Right renal pelvis (tissue), 4 donors: ENCODE results near the gene SLC6A16. TPM values are rescaled to one million over a fixed set of nuclear protein-coding genes. Genes with fewer than 3 reads are reported as not detected.
A peak's percentile ranks its signal among the peaks of the same experiment; 100 is the strongest.
"Not testable (repeated sequence)": the region's sequence is repeated elsewhere in the genome, so short reads cannot be mapped to it uniquely, and the experiment has no call there.

Experiments used
- DNase-seq, 4 donors: peaks; one replicate each; pipeline ENCODE4 v3.0.0-alpha.2; 2013; ENCODE audit warnings: low read depth in 4 of 4, low spot score in 3 of 4, missing footprints in 1 of 4
- polyA plus RNA-seq, 4 donors: library from polyadenylated mRNA; unstranded; fragments of 120-200 nt; gene quantifications; one replicate each; pipeline ENCODE4 v1.2.1, GENCODE V29; 2013; ENCODE audit not compliant: insufficient read length in 4 of 4

Gene SLC6A16
- 1 to 10 TPM; 2.5 to 3.3 (median 2.8) TPM for polyA plus RNA-seq

- DNase-seq = no peak
Observed at GRCh38 chr19:49324801-49325576, at the start of gene SLC6A16. Gene SLC6A16, minus strand, starts transcription at chr19:49325191. Its CDS starts 13,844 bp downstream, at chr19:49311347.

- not testable (repeated sequence) for DNase-seq
Observed at GRCh38 chr19:49373174-49373573, 48.2 kb upstream of the SLC6A16 start.

DNA sequence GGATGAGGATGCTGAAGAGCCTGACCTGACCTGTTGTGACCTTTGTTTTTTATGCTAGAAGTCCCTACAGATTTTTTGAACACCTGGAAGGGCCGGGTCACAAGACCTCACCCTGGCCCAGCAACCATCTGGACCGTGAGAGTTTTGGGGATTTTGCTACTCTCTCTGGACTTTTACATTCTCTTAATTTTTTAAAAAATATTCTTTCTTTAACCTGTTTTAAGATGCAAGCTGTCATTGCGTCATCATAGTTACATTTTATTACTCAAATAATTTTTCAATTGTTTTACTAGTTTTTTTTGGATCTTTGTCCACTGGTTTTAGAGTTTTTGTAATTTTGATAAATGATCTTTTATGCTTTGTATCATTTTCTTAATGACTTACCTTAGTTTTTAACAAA is 46.2 kb upstream of the SLC6A16 start:
- DNase-seq = no peak

DNA sequence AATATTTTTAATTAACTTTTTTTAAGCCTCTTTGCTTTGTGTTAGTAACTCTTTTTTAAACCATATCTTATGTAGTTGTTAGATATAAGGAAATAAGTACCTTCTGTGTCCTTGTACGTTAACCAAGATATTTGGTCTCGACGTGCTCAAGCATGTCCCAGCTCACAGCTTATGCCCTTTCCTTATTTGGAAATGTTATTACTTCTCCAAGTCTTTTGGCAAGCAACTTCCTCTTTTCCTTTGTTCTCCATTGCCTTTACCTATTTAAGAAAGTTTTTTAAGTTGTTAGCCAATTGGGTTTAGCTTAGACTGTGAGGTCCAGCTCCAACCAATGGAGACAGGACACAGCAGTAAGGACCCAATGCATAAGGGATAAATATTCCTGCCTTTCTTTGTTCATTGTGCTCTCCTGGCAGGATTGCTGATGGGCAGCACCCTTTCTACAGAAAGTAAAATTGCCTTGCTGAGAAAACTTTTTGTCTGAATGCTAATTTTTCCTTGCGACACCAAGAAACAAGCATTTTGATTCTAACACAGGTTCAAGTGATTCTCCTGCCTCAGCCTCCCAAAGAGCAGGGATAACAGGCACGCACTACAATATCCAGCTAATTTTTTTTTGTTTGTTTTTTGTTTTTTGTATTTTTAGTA is 43.8 kb upstream of the SLC6A16 start:
- DNase-seq = no peak

- no peak for DNase-seq
Observed at GRCh38 chr19:49366110-49366509, 41.1 kb upstream of the SLC6A16 start.

GRCh38 chr19:49364083-49364737 is 39.2 kb upstream of the SLC6A16 start:
- no peak for DNase-seq

GRCh38 chr19:49363268-49364082 is 38.5 kb upstream of the SLC6A16 start, which contains the start of gene DKKL1:
Gene DKKL1, plus strand, starts transcription at chr19:49363877. Its CDS starts 122 bp downstream, at chr19:49363999.
- peak; percentile 95 to 97 (median 96) for DNase-seq

DNA sequence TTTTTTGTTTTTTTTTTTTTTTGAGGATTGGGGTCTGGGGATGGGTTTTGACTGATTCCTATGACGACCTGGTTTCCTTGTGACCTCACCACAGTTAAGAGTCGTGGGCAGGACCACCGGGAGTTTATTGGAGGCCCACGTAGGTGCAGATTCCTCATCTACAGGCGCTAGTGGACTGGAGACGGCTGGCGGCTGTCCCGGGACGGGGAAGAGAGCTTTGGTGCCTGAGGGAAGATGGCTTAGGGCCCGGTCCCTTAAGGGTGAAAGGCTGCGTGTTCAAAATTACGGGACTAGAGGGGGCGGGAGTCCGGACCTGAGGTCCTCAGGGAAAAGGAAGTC is 37.9 kb upstream of the SLC6A16 start:
- peak in 2 of 4 donors; percentile 33 to 52 for DNase-seq

- peak in 3 of 4 donors; percentile 60 to 65 (median 64) for DNase-seq
Observed at GRCh38 chr19:49362048-49362928, 37.3 kb upstream of the SLC6A16 start, which contains the start of gene TEAD2. Gene TEAD2, minus strand, starts transcription at chr19:49362416. Its CDS starts 2,341 bp downstream, at chr19:49360075.

- DNase-seq = peak; percentile 81 to 89 (median 86)
Observed at GRCh38 chr19:49361438-49362047, 36.6 kb upstream of the SLC6A16 start.

DNA sequence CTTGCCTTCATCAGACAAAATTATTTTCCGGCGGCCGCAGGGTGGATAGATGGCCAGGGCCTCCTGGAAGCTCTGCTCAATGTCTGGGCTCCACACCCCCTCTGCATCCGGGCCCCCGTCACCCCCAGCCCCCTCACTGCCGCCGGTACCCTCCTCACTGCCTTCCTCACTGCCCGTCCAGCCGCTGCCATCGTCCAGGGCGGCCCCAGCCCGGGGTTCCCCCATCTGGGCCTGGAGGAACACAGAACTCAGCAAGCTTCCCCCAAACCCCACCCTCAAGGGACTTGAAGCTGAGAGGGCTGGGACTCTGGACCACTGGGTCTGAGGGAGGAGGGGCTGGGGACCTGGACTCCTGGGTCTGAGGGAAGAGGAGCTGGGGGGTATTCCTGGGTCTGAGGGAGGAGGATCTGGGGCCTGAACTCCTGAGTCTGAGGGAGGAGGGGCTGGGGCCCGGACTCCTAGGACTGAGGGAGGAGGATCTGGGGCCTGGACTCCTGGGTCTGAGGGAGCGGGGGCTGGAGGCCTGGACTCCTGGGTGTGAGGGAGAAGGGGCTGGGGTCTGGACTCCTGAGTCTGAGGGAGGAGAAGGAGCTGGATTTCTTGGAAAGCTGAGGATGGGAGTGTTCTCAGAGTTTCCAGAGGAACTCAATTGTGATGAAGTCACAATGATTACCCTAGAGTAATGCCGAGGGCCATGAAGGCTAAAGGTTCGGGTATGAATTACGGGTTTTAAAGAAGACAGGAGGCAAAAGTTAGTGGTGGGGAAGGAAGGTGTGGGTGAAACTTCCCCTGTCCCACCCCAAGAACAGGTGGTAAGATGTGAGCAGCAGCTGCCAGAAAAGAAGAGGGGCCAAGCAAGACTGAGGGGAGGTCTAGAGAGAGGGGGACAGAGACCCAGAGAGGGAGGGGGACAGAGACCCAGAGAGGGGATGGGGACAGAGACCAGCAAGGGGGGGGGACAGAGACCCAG is 35.1 kb upstream of the SLC6A16 start:
- no peak for DNase-seq

DNA sequence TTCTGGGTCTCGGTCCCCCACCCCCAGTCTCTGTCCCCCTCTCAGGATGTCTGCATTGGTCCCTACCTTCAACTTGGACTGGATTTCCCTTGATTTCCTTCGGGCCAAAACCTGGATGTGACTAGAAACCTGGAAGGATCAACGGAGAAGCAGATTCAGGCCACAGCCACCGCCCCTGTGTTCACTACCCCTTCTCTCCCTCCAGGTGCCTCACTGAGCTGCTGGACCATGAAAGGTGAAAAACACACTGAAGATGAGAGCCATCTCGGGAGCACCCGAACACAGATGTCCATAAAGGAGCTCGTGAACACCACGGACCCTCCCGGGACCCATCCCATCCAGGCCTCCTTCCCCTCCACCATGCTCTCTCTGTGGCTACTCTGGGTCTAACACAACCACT is 32.2 kb upstream of the SLC6A16 start:
- DNase-seq = no peak

DNA sequence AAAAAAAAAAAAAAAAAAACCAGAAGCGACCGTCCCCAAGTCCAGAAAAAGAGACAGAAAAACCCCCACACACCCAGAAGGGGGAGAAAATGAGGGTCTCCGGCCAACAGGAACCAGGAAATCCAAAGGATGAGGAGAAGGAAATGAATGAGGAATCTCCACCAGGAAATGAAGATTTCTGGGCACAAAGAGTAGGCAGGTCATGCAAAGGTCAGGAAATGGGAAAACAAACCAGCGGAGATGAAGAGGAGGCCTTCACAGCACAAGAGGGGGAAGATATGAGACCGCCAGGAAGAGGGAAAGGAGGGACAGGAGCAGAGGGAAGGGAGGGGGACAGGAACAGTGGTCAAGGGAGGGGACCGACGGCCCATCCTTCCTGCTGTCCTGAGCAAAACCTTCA is 31.4 kb upstream of the SLC6A16 start:
- no peak for DNase-seq

- DNase-seq = no peak
Observed at GRCh38 chr19:49355909-49356353, 30.9 kb upstream of the SLC6A16 start.

DNA sequence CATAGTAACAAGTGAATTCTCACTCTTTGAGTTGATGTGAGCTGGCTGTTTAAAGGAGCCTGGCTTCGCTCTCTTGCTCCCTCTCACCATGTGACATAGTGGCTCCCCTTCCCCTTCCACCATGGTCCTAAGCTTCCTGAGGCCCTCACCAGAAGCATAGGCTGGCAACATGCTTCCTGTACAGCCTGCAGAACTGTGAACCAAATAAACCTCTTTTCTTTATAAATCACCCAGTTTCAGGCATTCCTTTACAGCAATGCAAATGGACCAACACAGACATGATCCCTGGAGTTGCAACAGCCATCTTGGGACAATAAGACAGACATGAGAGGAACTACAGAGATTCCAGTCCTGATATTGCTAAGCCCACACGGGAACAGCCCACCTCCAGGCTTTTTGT is 24.6 kb upstream of the SLC6A16 start:
- DNase-seq = no peak

GRCh38 chr19:49348305-49349189 is 23.6 kb upstream of the SLC6A16 start:
- no peak for DNase-seq

GRCh38 chr19:49347835-49348234 is 22.8 kb upstream of the SLC6A16 start:
- DNase-seq = no peak
